ENCODE data around the gene ABCG8. TPM values are rescaled to one million over a fixed set of nuclear protein-coding genes. Genes with fewer than 3 reads are reported as not detected.

ABCG8 gene
- not detected in 2 replicates for total RNA-seq (2014; rRNA removed; shearing (Covaris generic))

GRCh38 chr2:43838560-43839267, at the start of gene ABCG8, which contains the start of gene ABCG5:
ABCG8 (plus strand) TSS chr2:43838971; CDS start chr2:43839054, 83 bp downstream.
ABCG5 (minus strand) TSS chr2:43838839; CDS start chr2:43838679, 160 bp downstream.

Small RNA genes lying within 50 kb of the gene (small RNA-seq; reads per million reads assigned to genes)
- gene RN7SL455P (not detected), gene RNU6-1048P (not detected)

Other genes starting within 250 kb of the ABCG8 start
- gene THADA, start 242.9 kb upstream of the ABCG8 start, total RNA-seq (2014; rRNA removed; shearing (Covaris generic)), result 38.1 and 72.4 TPM in 2 replicates
- 3.5 and 3.6 TPM in 2 replicates for gene PLEKHH2, start 201.7 kb upstream of the ABCG8 start, total RNA-seq (2014; rRNA removed; shearing (Covaris generic))
- gene C1GALT1C1L, start 162.5 kb upstream of the ABCG8 start, total RNA-seq (2014; rRNA removed; shearing (Covaris generic)), result 1.1 and 3.3 TPM in 2 replicates
- 17.2 and 29.1 TPM in 2 replicates for gene DYNC2LI1, start 64.9 kb upstream of the ABCG8 start, total RNA-seq (2014; rRNA removed; shearing (Covaris generic))
- not detected in 2 replicates for gene ABCG5, start 132 bp upstream of the ABCG8 start, total RNA-seq (2014; rRNA removed; shearing (Covaris generic))
- gene LRPPRC, start 157.0 kb downstream of the ABCG8 start, total RNA-seq (2014; rRNA removed; shearing (Covaris generic)), result 75.5 and 88.3 TPM in 2 replicates